ENCODE measurements around the gene LAX1. TPM values are rescaled to one million over a fixed set of nuclear protein-coding genes. Genes with fewer than 3 reads are reported as not detected.

Gene LAX1
- total and polyA plus RNA-seq, 2 experiments from 2014 or later = 0.11 TPM; not detected in 1

GRCh38 chr1:203771901-203772301, 6.9 kb downstream of the LAX1 start:
- Histone ChIP-seq H3K4me2 (ENCODE audit: unreplicated experiment) (no peak overlapping the region), H3F3A (ENCODE audit: insufficient read depth) (no peaks in the 10 kb centered on the region)

GRCh38 chr1:203772836-203773235, 7.9 kb downstream of the LAX1 start:
- Histone ChIP-seq H3K27ac (no peak overlapping the region), H3K79me2 (ENCODE audit: insufficient read depth) (no peaks in the 10 kb centered on the region), H3K4me2 (ENCODE audit: unreplicated experiment) (no peak overlapping the region), H3K9me2 (ENCODE audit: insufficient read depth) (no peaks in the 10 kb centered on the region), H3K27me3 (replicated peaks; ENCODE audit: insufficient read depth) (no peaks in the 10 kb centered on the region), H3K4me3 (no peak overlapping the region), H3K9ac (no peak overlapping the region), H4K20me1 (ENCODE audit: insufficient read depth) (no peaks in the 10 kb centered on the region), H2AFZ (no peak overlapping the region), H3F3A (ENCODE audit: insufficient read depth) (no peaks in the 10 kb centered on the region), H3K4me1 (ENCODE audit: insufficient read depth) (no peaks in the 10 kb centered on the region), H3K9me3 (ENCODE audit: low read depth) (no peaks in the 10 kb centered on the region), H3K36me3 (ENCODE audit: low read depth) (no peaks in the 10 kb centered on the region)
- in situ Hi-C loops (cut with MboI) = no loop called here
- DNase-seq = no peak
- 93 to 100% methylated on average over 1 of the region's 1 CpG for WGBS, 2 experiments (ENCODE audit: low coverage in 1 of 2, low lambda C conversion rate in 2 of 2, missing lambda C conversion rate in 2 of 2)
- TF ChIP-seq EZH2phosphoT487 (IDR thresholded peaks at IDR 0.05; ENCODE audit: insufficient read depth, low read depth) = no peak
- TF ChIP-seq EZH2 (IDR thresholded peaks at IDR 0.05; ENCODE audit: insufficient read depth, poor library complexity, severe bottlenecking) = no peak

More at GRCh38 chr1:203771901-203772301, 6.9 kb downstream of the LAX1 start:
- H3K9ac ChIP-seq = no peak overlapping the region
- peak overlapping the region; percentile 45; the same call in 1 of the 2 replicates for H2AFZ ChIP-seq
- DNase-seq = peak; percentile 46
- no peaks in the 10 kb centered on the region for H3K9me2 ChIP-seq (ENCODE audit: insufficient read depth)
- H3K79me2 ChIP-seq (ENCODE audit: insufficient read depth) = no peaks in the 10 kb centered on the region
- in situ Hi-C loops (cut with MboI) = no loop called here
- TF ChIP-seq EZH2 (IDR thresholded peaks at IDR 0.05; ENCODE audit: insufficient read depth, poor library complexity, severe bottlenecking) (no peak), EZH2phosphoT487 (IDR thresholded peaks at IDR 0.05; ENCODE audit: insufficient read depth, low read depth) (no peak)
- no peaks in the 10 kb centered on the region for H3K36me3 ChIP-seq (ENCODE audit: low read depth)
- H3K9me3 ChIP-seq (ENCODE audit: low read depth) = no peaks in the 10 kb centered on the region
- no peaks in the 10 kb centered on the region for H4K20me1 ChIP-seq (ENCODE audit: insufficient read depth)
- no peak overlapping the region for H3K27ac ChIP-seq
- H3K4me3 ChIP-seq = no peak overlapping the region
- H3K4me1 ChIP-seq (ENCODE audit: insufficient read depth) = no peaks in the 10 kb centered on the region
- no peaks in the 10 kb centered on the region for H3K27me3 ChIP-seq (replicated peaks; ENCODE audit: insufficient read depth)
- 5 to 18% methylated on average over 7 of the region's 7 CpGs for WGBS, 2 experiments (ENCODE audit: low coverage in 1 of 2, low lambda C conversion rate in 2 of 2, missing lambda C conversion rate in 2 of 2)

GRCh38 chr1:203776636-203777035, 11.7 kb downstream of the LAX1 start:
- no peaks in the 10 kb centered on the region for H3K27me3 ChIP-seq (replicated peaks; ENCODE audit: insufficient read depth)
- no peak for DNase-seq
- H3K27ac ChIP-seq = no peak overlapping the region
- no peak overlapping the region for H3K9ac ChIP-seq
- H3K9me3 ChIP-seq (ENCODE audit: low read depth) = no peaks in the 10 kb centered on the region
- H3K79me2 ChIP-seq (ENCODE audit: insufficient read depth) = no peaks in the 10 kb centered on the region
- H3K9me2 ChIP-seq (ENCODE audit: insufficient read depth) = no peaks in the 10 kb centered on the region
- no peaks in the 10 kb centered on the region for H3F3A ChIP-seq (ENCODE audit: insufficient read depth)
- no peak overlapping the region for H2AFZ ChIP-seq
- H3K4me3 ChIP-seq = no peak overlapping the region
- TF ChIP-seq EZH2 (IDR thresholded peaks at IDR 0.05; ENCODE audit: insufficient read depth, poor library complexity, severe bottlenecking) (no peak), EZH2phosphoT487 (IDR thresholded peaks at IDR 0.05; ENCODE audit: insufficient read depth, low read depth) (no peak)
- no peak overlapping the region for H3K4me2 ChIP-seq (ENCODE audit: unreplicated experiment)
- no peaks in the 10 kb centered on the region for H3K4me1 ChIP-seq (ENCODE audit: insufficient read depth)
- H3K36me3 ChIP-seq (ENCODE audit: low read depth) = no peaks in the 10 kb centered on the region
- in situ Hi-C loops (cut with MboI) = no loop called here
- 54 to 57% methylated on average over 4 of the region's 4 CpGs for WGBS, 2 experiments (ENCODE audit: low coverage in 1 of 2, low lambda C conversion rate in 2 of 2, missing lambda C conversion rate in 2 of 2)
- no peaks in the 10 kb centered on the region for H4K20me1 ChIP-seq (ENCODE audit: insufficient read depth)

- Histone ChIP-seq H3K4me1 (ENCODE audit: insufficient read depth) (no peaks in the 10 kb centered on the region), H3F3A (ENCODE audit: insufficient read depth) (no peaks in the 10 kb centered on the region), H3K4me3 (no peak overlapping the region), H2AFZ (no peak overlapping the region), H3K9me2 (ENCODE audit: insufficient read depth) (no peaks in the 10 kb centered on the region), H3K79me2 (ENCODE audit: insufficient read depth) (no peaks in the 10 kb centered on the region), H3K9me3 (ENCODE audit: low read depth) (no peaks in the 10 kb centered on the region), H3K9ac (no peak overlapping the region), H4K20me1 (ENCODE audit: insufficient read depth) (no peaks in the 10 kb centered on the region), H3K27ac (no peak overlapping the region), H3K36me3 (ENCODE audit: low read depth) (no peaks in the 10 kb centered on the region), H3K27me3 (replicated peaks; ENCODE audit: insufficient read depth) (no peaks in the 10 kb centered on the region), H3K4me2 (ENCODE audit: unreplicated experiment) (no peak overlapping the region)
- in situ Hi-C loops (cut with MboI) = no loop called here
- TF ChIP-seq EZH2phosphoT487 (IDR thresholded peaks at IDR 0.05; ENCODE audit: insufficient read depth, low read depth) (no peak), EZH2 (IDR thresholded peaks at IDR 0.05; ENCODE audit: insufficient read depth, poor library complexity, severe bottlenecking) (no peak)
- DNase-seq = no peak
- 76 to 77% methylated on average over 3 of the region's 3 CpGs for WGBS, 2 experiments (ENCODE audit: low coverage in 1 of 2, low lambda C conversion rate in 2 of 2, missing lambda C conversion rate in 2 of 2)
These were observed 12.6 kb downstream of the LAX1 start for GRCh38 chr1:203777596-203777995.

- H3K9me2 ChIP-seq (ENCODE audit: insufficient read depth) = no peaks in the 10 kb centered on the region
- H2AFZ ChIP-seq = no peak overlapping the region
- H3K79me2 ChIP-seq (ENCODE audit: insufficient read depth) = no peaks in the 10 kb centered on the region
- 63 to 70% methylated on average over 3 of the region's 3 CpGs for WGBS, 2 experiments (ENCODE audit: low coverage in 1 of 2, low lambda C conversion rate in 2 of 2, missing lambda C conversion rate in 2 of 2)
- no peak overlapping the region for H3K4me3 ChIP-seq
- no peaks in the 10 kb centered on the region for H3K9me3 ChIP-seq (ENCODE audit: low read depth)
- H3K27ac ChIP-seq = no peak overlapping the region
- no peaks in the 10 kb centered on the region for H3F3A ChIP-seq (ENCODE audit: insufficient read depth)
- H3K4me2 ChIP-seq (ENCODE audit: unreplicated experiment) = no peak overlapping the region
- H3K9ac ChIP-seq = no peak overlapping the region
- no peaks in the 10 kb centered on the region for H3K27me3 ChIP-seq (replicated peaks; ENCODE audit: insufficient read depth)
- in situ Hi-C loops (cut with MboI) = no loop called here
- no peak for TF ChIP-seq EZH2 (IDR thresholded peaks at IDR 0.05; ENCODE audit: insufficient read depth, poor library complexity, severe bottlenecking)
- H4K20me1 ChIP-seq (ENCODE audit: insufficient read depth) = no peaks in the 10 kb centered on the region
- no peaks in the 10 kb centered on the region for H3K4me1 ChIP-seq (ENCODE audit: insufficient read depth)
- DNase-seq = no peak
- no peaks in the 10 kb centered on the region for H3K36me3 ChIP-seq (ENCODE audit: low read depth)
These were observed 13.2 kb downstream of the LAX1 start for GRCh38 chr1:203778146-203778545.
